Adrenal gland (tissue), 12 donors: ENCODE measurements around the gene RALGAPA2. TPM values are rescaled to one million over a fixed set of nuclear protein-coding genes. Genes with fewer than 3 reads are reported as not detected.

Source experiments
- DNase-seq, 7 donors: peaks; one replicate each; pipeline ENCODE4 v3.0.0-alpha.2; 2019 to 2020
- H3K27ac ChIP-seq, 5 donors: fragments of 200-600 bp; sonication (generic) in 4 of 5; 1 replicate in 3 of 5; 2 replicates in 2 of 5; pipeline versions ENCODE4 v1.5.1 to v1.8.0; 2016 to 2020; ENCODE audit warnings: mild to moderate bottlenecking in 1 of 5
- H3K27me3 ChIP-seq: fragments of 200-600 bp; 2 replicates; pipeline ENCODE4 v1.8.0; 2021
- H3K36me3 ChIP-seq, 2 donors: fragments of 200-600 bp; replicated peaks in 1 of 2; 1 replicate in 1 of 2; 2 replicates in 1 of 2; pipeline versions ENCODE4 v1.5.1 to v1.8.0; 2018 to 2022
- H3K4me1 ChIP-seq, 2 donors: fragments of 200-600 bp; replicated peaks in 1 of 2; 1 replicate in 1 of 2; 2 replicates in 1 of 2; pipeline versions ENCODE4 v1.5.1 to v1.8.0; 2018 to 2021
- H3K4me3 ChIP-seq, 4 donors: fragments of 200-600 bp; sonication (generic) in 3 of 4; one replicate each; pipeline ENCODE4 v1.5.1; 2016 to 2018
- H3K9me3 ChIP-seq, 3 donors: fragments of 200-600 bp; sonication (generic) in 1 of 3; replicated peaks in 1 of 3; 1 replicate in 2 of 3; 2 replicates in 1 of 3; pipeline versions ENCODE4 v1.5.1 to v1.8.0; 2016 to 2021
- POLR2A ChIP-seq, 2 donors: fragments of 450-650 bp; IDR thresholded peaks; one replicate each; pipeline ENCODE4 v1.6.1; 2017; ENCODE audit warnings: antibody characterized with exemption in 2 of 2, mild to moderate bottlenecking in 2 of 2, moderate library complexity in 1 of 2
- WGBS, 4 donors: extraction: QIAGEN DNeasy Blood & Tissue Kit in 2 of 4; methylation state at CpG; one replicate each; pipeline versions ENCODE4 v1.1.5 to v1.1.7; 2013 to 2017; 5-methylcytosine and 5-hydroxymethylcytosine counted together
- intact Hi-C, 2 donors: fragments of 100-400 bp; cut with DNase I; formaldehyde crosslinking; loops; one replicate each; pipeline versions ENCODE4 v1.14.1 to v1.15.0; 2022 to 2023
- polyA plus RNA-seq, 3 donors: library from polyadenylated mRNA; stranded (reverse); fragments of 200-250 nt in 2 of 3; fragments of 350-450 nt in 1 of 3; fragmentation: Illumina TruSeq in 1 of 3; extraction: RNeasy Lipid Tissue Mini Kit (QIAGEN cat#74804) in 1 of 3; gene quantifications; one replicate each; pipeline ENCODE4 v1.2.3, GENCODE V29; 2013 to 2014
- total RNA-seq, 9 donors: library from RNA; depleted of rRNA in 4 of 9; stranded (reverse); fragments of >200 nt in 4 of 9; fragments of 120-200 nt in 1 of 9; fragmentation: NEBNext Ultra II Directional in 1 of 9; extraction: Animal tissue kit (Norgen Biotek cat#: 25700) in 1 of 9; gene quantifications; one replicate each; pipeline versions ENCODE4 v1.1.0 to v1.2.4, GENCODE V29; 2013 to 2023
- TF ChIP-seq, protein P1 (sequence below), 6 experiments: fragments of 450-650 bp in 4 of 6; fragments of 200-600 bp in 2 of 6; sonication (generic) in 1 of 6; IDR thresholded peaks; 1 replicate in 5 of 6; 2 replicates in 1 of 6; pipeline versions ENCODE4 v1.5.1 to v1.8.0; 2016 to 2021; ENCODE audit warnings: antibody characterized with exemption in 6 of 6, mild to moderate bottlenecking in 2 of 6, moderate library complexity in 1 of 6
- donor health status: healthy with polysubstance abuse.
- donor health status: Bipolar disorder and iron deficiency.
- donor health status: DM: yes; HTN: yes; CAD: no.
- donor health status: DM: no; HTN: no; CAD: no.
- donor health status: DM: no; HTN: no; CAD: no.
- donor health status: DM: yes; HTN: yes; CAD: no.

RALGAPA2 gene
- total and polyA plus RNA-seq, 12 donors: 3.7 to 39.6 (median 20.7) TPM

DNA sequence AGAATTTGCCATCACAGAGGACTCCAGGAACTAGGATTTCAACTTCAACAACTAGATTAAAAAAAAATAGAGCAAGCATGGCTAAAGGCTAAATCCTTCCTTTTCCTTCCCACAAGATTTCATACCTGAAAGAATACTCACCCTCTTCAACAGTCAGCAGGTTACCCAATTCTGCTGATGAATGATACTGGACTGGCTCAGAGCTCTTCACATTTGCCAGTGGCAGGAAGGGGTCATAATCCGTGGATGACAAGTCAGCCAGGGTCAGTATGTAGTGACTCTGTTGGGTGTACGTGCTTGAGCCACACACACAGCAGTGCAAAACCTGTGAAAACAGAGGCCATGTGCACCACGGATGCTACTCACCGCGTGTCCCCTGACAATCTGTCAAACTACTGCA, 191.7 kb downstream of the RALGAPA2 start:
- no peak for TF ChIP-seq POLR2A (IDR thresholded peaks at IDR 0.05)
- TF ChIP-seq, protein P1, sequence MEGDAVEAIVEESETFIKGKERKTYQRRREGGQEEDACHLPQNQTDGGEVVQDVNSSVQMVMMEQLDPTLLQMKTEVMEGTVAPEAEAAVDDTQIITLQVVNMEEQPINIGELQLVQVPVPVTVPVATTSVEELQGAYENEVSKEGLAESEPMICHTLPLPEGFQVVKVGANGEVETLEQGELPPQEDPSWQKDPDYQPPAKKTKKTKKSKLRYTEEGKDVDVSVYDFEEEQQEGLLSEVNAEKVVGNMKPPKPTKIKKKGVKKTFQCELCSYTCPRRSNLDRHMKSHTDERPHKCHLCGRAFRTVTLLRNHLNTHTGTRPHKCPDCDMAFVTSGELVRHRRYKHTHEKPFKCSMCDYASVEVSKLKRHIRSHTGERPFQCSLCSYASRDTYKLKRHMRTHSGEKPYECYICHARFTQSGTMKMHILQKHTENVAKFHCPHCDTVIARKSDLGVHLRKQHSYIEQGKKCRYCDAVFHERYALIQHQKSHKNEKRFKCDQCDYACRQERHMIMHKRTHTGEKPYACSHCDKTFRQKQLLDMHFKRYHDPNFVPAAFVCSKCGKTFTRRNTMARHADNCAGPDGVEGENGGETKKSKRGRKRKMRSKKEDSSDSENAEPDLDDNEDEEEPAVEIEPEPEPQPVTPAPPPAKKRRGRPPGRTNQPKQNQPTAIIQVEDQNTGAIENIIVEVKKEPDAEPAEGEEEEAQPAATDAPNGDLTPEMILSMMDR (IDR thresholded peaks at IDR 0.05): no peak
- H3K27me3 ChIP-seq: no peaks in the 10 kb centered on the region
- 83 to 96% (median 92%) methylated on average over 4 to 5 of the region's 5 CpGs for WGBS, 4 donors
- H3K4me1 ChIP-seq: no peaks in the 10 kb centered on the region
- H3K36me3 ChIP-seq: peaks cover 0 to 8% of the 10 kb centered on the region in 2 donors
- intact Hi-C loops: no loop called here
- H3K27ac ChIP-seq: no peak overlapping the region
- no peaks in the 10 kb centered on the region for H3K9me3 ChIP-seq
- no peak overlapping the region for H3K4me3 ChIP-seq
- DNase-seq: no peak

DNA sequence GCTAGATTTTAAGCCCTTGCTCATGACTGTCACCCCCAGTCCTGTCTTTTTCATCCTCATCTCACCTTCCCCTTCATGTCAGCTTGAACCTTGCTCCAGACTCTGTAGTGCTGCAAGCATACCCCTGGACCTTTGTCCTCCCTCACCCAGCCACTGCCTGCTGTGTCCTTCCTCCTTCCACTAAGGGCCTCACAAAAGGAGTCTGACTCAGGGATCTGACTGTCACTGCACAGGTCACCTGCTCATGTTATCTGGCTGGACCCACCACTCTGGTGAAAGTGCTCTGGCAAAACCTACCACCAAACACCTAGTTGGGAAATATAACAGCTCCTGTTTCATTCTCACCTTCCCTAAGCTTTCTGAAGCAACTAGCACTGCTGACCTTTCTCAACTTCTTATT, 193.2 kb downstream of the RALGAPA2 start:
- Histone ChIP-seq H3K27me3 (no peaks in the 10 kb centered on the region), H3K27ac (no peak overlapping the region), H3K4me3 (no peak overlapping the region), H3K9me3 (no peaks in the 10 kb centered on the region), H3K4me1 (no peaks in the 10 kb centered on the region), H3K36me3 (peaks cover 0 to 8% of the 10 kb centered on the region in 2 donors)
- TF ChIP-seq, protein P1 (IDR thresholded peaks at IDR 0.05): no peak
- no peak for TF ChIP-seq POLR2A (IDR thresholded peaks at IDR 0.05)
- no peak for DNase-seq
- intact Hi-C loops: no loop called here

DNA sequence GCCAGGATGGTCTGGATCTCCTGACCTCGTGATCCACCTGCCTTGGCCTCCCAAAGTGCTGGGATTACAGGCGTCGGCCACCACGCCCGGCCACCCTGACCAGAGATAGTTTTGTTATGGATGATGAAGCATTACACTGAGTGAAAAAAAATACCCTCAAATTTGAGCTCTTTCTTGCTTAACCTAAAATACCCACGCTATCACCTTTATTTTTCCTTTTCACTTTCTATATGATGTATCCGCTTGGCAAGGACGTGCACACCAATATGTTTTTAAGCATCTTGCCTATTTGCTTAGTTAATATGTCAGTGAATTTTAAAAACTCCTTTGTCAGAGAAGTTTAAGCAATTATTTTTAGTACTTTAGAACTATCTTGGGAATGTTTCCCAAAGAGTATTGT, 194.2 kb downstream of the RALGAPA2 start:
- H3K9me3 ChIP-seq: peaks cover 0 to 4% (median 0%) of the 10 kb centered on the region in 3 donors
- intact Hi-C loops: no loop called here
- no peak overlapping the region for H3K27ac ChIP-seq
- peaks cover 0 to 8% of the 10 kb centered on the region in 2 donors for H3K36me3 ChIP-seq
- no peak for DNase-seq
- H3K27me3 ChIP-seq: no peaks in the 10 kb centered on the region
- H3K4me1 ChIP-seq: no peaks in the 10 kb centered on the region
- H3K4me3 ChIP-seq: no peak overlapping the region
- TF ChIP-seq, protein P1 (IDR thresholded peaks at IDR 0.05): no peak
- no peak for TF ChIP-seq POLR2A (IDR thresholded peaks at IDR 0.05)
- 95 to 97% (median 96%) methylated on average over 8 of the region's 8 CpGs for WGBS, 4 donors

DNA sequence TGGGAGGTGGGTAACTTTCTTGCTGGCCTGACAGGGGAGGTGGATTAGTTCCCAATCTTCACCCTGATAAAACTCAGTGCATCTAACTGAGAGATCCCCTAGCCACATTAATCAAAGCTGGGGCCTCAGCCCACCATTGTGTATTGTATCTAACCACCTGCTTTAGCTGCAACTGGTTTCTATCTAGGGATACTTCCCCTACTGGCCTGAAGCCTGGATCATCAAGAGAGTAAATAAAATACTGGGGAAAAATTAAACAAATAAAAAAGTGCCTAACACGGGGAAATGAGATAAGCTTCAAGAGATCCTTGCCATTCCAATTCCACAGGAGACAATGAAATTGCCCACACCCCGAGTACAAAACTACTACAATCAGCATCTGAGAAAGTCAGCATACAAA, 195.1 kb downstream of the RALGAPA2 start:
- H3K4me3 ChIP-seq: no peak overlapping the region
- no peak overlapping the region for H3K27ac ChIP-seq
- DNase-seq: no peak
- WGBS, 4 donors: 90 to 95% (median 92%) methylated on average over 2 of the region's 2 CpGs
- intact Hi-C loops: no loop called here
- no peaks in the 10 kb centered on the region for H3K4me1 ChIP-seq
- peaks cover 0 to 14% of the 10 kb centered on the region in 2 donors for H3K36me3 ChIP-seq
- no peaks in the 10 kb centered on the region for H3K27me3 ChIP-seq
- peaks cover 0 to 4% (median 0%) of the 10 kb centered on the region in 3 donors for H3K9me3 ChIP-seq
- TF ChIP-seq, protein P1 (IDR thresholded peaks at IDR 0.05): no peak
- TF ChIP-seq POLR2A (IDR thresholded peaks at IDR 0.05): no peak
